Measurements from ENCODE around the gene LRRC27. TPM values are rescaled to one million over a fixed set of nuclear protein-coding genes. Genes with fewer than 3 reads are reported as not detected.

Gene LRRC27
- total RNA-seq, 3 donors from 2014 or later: 6.2 to 19.3 (median 8.2) TPM

DNA sequence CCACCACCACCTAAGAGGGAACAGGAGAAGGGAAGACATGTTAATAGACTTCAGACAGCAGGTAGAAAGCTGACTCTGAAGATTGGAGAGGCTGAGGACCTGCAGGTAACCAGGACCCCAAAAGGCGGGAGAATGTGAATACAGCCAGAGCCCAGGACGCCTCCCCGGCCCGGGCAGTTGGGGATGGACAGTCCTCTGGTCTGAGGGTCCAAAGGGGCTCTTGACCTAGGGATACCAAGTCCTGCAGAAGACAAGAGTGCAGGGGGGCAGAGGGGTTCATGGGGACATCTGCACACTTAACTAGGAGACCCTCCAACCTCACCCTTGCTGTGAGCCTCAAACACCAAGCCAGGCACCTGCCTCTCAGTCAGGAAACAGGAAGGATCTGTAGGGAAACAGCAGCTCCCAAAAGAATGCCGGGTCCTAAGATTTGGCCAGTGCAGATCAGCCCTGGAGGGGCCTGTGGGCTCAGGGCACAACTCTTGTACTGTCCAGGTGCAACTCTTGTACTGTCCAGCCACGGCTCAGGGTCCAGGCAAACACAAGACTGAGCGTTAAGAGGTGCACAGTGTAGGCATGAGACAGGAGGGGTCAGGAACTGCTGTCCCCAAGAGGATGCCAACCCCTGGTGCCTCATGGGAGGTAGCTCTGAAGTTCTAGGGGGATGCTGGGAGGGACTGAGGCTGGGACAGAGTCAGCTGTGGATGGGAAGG is 22.0 kb upstream of the LRRC27 start:
- Histone ChIP-seq H3K27ac (no peak overlapping the region), H3K27me3 (no peaks in the 10 kb centered on the region), H3K36me3 (no peaks in the 10 kb centered on the region), H3K9me3 (no peaks in the 10 kb centered on the region), H3K4me3 (no peak overlapping the region), H3K4me1 (peaks cover 0 to 4% of the 10 kb centered on the region in 2 donors)
- intact Hi-C loops (cut with DNase I; ENCODE audit: low total_unique reads): no loop called here
- DNase-seq (ENCODE audit: low spot score in 2 of 2): peak in 1 of 2 donors; percentile 48
- no peak for TF ChIP-seq POLR2AphosphoS5 (IDR thresholded peaks at IDR 0.05)
- TF ChIP-seq, protein P1, sequence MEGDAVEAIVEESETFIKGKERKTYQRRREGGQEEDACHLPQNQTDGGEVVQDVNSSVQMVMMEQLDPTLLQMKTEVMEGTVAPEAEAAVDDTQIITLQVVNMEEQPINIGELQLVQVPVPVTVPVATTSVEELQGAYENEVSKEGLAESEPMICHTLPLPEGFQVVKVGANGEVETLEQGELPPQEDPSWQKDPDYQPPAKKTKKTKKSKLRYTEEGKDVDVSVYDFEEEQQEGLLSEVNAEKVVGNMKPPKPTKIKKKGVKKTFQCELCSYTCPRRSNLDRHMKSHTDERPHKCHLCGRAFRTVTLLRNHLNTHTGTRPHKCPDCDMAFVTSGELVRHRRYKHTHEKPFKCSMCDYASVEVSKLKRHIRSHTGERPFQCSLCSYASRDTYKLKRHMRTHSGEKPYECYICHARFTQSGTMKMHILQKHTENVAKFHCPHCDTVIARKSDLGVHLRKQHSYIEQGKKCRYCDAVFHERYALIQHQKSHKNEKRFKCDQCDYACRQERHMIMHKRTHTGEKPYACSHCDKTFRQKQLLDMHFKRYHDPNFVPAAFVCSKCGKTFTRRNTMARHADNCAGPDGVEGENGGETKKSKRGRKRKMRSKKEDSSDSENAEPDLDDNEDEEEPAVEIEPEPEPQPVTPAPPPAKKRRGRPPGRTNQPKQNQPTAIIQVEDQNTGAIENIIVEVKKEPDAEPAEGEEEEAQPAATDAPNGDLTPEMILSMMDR (IDR thresholded peaks at IDR 0.05): no peak
- TF ChIP-seq POLR2A (IDR thresholded peaks at IDR 0.05): no peak

DNA sequence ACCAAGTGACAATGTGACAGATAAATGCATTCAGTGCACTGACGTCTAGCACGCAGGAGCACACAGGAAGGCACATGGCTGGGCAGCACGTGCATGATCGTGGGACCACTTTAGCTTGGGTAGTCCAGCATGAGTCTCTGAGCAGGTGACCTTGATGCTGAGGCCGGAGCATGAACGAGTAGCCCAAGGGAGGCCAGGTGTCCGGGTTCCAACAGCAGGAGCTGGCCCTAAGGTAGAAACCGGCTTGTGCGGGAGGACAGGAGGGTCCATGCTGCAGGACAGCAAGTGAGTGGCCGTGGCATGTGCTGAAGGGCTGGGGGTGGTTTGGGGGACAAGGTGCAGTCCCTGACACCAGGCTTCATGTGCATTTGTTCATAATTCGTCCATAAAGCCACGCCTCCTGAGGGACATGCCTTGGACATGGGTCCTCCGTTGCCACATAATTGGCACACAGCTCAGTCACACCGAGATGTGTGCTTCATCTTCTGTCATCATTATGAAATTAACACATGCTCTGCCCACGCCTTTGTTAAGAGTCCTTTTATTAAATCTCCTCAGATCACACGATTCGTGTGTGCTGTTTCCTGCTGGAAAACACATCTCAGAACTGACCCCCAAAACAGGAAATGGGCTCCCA is 21.2 kb upstream of the LRRC27 start:
- H3K27ac ChIP-seq: no peak overlapping the region
- peak in 1 of 2 donors; percentile 40 for DNase-seq (ENCODE audit: low spot score in 2 of 2)
- TF ChIP-seq, protein P1 (IDR thresholded peaks at IDR 0.05): no peak
- TF ChIP-seq POLR2AphosphoS5 (IDR thresholded peaks at IDR 0.05) (no peak), POLR2A (IDR thresholded peaks at IDR 0.05) (no peak)
- no peaks in the 10 kb centered on the region for H3K27me3 ChIP-seq
- H3K4me3 ChIP-seq: no peak overlapping the region
- H3K4me1 ChIP-seq: peaks cover 0 to 4% of the 10 kb centered on the region in 2 donors
- no peaks in the 10 kb centered on the region for H3K36me3 ChIP-seq
- intact Hi-C loops (cut with DNase I; ENCODE audit: low total_unique reads): no loop called here
- H3K9me3 ChIP-seq: no peaks in the 10 kb centered on the region

DNA sequence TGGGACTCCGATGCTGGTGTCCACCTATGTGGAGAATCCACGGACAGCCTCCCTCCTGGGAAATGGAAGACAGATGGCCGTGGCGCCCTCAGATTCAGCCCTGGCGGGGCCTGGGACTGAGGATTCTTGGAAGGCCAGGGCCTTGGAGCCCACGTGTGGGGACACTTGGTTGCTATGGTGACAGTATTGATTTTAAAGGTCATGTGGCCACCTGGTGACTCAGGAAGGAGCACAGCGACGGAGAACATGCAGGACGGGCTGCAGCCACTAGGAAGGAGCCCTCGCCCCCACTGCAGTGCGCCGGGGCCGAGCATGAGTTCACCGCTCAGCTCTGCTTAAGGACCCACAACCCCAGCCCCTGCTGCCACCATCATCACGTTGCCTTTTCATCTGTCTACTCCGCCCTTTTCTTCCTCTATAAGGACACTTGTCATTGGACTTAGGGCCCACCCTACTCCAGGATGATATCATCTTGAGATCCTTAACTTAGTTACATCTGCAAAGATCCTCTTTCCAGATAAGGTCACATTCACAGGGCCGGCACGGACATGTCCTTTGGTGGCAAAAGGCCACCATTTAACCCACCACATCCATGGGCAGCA is 20.6 kb upstream of the LRRC27 start:
- peaks cover 0 to 4% of the 10 kb centered on the region in 2 donors for H3K4me1 ChIP-seq
- H3K27ac ChIP-seq: no peak overlapping the region
- TF ChIP-seq POLR2A (IDR thresholded peaks at IDR 0.05) (no peak), POLR2AphosphoS5 (IDR thresholded peaks at IDR 0.05) (no peak)
- TF ChIP-seq, protein P1 (IDR thresholded peaks at IDR 0.05): no peak
- H3K36me3 ChIP-seq: no peaks in the 10 kb centered on the region
- DNase-seq (ENCODE audit: low spot score in 2 of 2): peak in 1 of 2 donors; percentile 34
- H3K27me3 ChIP-seq: no peaks in the 10 kb centered on the region
- H3K9me3 ChIP-seq: no peaks in the 10 kb centered on the region
- intact Hi-C loops (cut with DNase I; ENCODE audit: low total_unique reads): no loop called here
- H3K4me3 ChIP-seq: no peak overlapping the region

DNA sequence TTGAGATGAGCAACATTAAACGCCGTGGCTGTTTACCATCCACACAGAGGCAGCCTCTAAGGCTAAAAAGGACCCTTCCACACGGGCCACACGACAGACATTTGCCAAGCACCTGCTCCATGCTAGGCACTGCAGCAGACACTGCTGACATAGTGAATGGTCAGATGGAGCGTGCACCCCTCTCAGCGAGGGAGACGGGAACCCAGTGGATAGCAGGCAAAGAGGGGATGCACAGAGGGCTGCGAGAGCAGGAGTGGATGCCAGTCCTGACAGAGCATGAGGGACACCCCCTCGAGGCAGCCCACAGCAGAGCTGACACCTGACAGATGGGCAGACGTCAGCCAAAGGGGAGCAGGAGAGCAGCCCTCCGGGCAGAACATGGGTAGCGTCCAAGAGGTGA is 18.7 kb upstream of the LRRC27 start:
- Histone ChIP-seq H3K9me3 (no peaks in the 10 kb centered on the region), H3K4me3 (no peak overlapping the region), H3K27me3 (no peaks in the 10 kb centered on the region), H3K36me3 (no peaks in the 10 kb centered on the region), H3K27ac (no peak overlapping the region), H3K4me1 (no peaks in the 10 kb centered on the region)
- peak in 1 of 2 donors; percentile 24 for DNase-seq (ENCODE audit: low spot score in 2 of 2)
- intact Hi-C loops (cut with DNase I; ENCODE audit: low total_unique reads): no loop called here
- TF ChIP-seq, protein P1 (IDR thresholded peaks at IDR 0.05): no peak
- TF ChIP-seq POLR2A (IDR thresholded peaks at IDR 0.05): no peak
- TF ChIP-seq POLR2AphosphoS5 (IDR thresholded peaks at IDR 0.05): no peak

DNA sequence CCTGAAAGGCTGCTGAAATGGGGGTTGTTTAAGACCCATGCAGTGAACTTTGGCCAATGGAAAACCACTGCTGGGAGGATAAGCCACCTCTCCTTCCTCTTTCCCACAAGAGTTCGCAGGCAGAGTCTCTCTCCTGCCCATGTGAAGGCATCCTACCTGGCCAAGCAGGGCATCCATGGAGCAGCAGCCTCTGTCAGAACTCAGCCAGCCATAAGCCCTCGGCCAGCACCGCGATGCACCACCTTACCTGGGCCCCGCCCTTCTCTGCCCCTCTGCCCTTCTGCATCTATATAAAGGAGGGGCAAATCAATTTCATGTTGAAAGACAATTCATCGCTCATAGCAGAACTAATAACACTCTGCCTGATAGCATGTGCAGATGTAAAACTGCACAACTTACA is 18.1 kb upstream of the LRRC27 start:
- no peaks in the 10 kb centered on the region for H3K9me3 ChIP-seq
- H3K4me1 ChIP-seq: no peaks in the 10 kb centered on the region
- H3K36me3 ChIP-seq: no peaks in the 10 kb centered on the region
- intact Hi-C loops (cut with DNase I; ENCODE audit: low total_unique reads): no loop called here
- no peaks in the 10 kb centered on the region for H3K27me3 ChIP-seq
- TF ChIP-seq, protein P1 (IDR thresholded peaks at IDR 0.05): no peak
- no peak for TF ChIP-seq POLR2AphosphoS5 (IDR thresholded peaks at IDR 0.05)
- TF ChIP-seq POLR2A (IDR thresholded peaks at IDR 0.05): no peak
- no peak overlapping the region for H3K4me3 ChIP-seq
- no peak overlapping the region for H3K27ac ChIP-seq
- DNase-seq (ENCODE audit: low spot score in 2 of 2): peak in 1 of 2 donors; percentile 10

Measured in breast epithelium (tissue), 4 donors.